Measurements from ENCODE around the gene NOL4.

Gene NOL4

GRCh38 chr18:34196256-34196655, 28.5 kb downstream of the NOL4 start:
- no peak for DNase-seq (ENCODE audit: insufficient read length, low spot score)
- FAIRE-seq: no peak

GRCh38 chr18:34194239-34194638, 30.5 kb downstream of the NOL4 start:
- FAIRE-seq: no peak
- DNase-seq (ENCODE audit: insufficient read length, low spot score): no peak

GRCh38 chr18:34189656-34190435, 34.9 kb downstream of the NOL4 start:
- FAIRE-seq (no peak), DNase-seq (ENCODE audit: insufficient read length, low spot score) (no peak)
